GM12878 (cell line): ENCODE measurements around the gene RASGEF1B. TPM values are rescaled to one million over a fixed set of nuclear protein-coding genes. Genes with fewer than 3 reads are reported as not detected.

Experiments
- CHD2 ChIP-seq: IDR thresholded peaks from 2 replicates; pipeline ENCODE4 v1.6.1; 2011; ENCODE audit warnings: low read depth, low read length, improper control_type of control experiment, borderline replicate concordance
- ESRRA ChIP-seq: IDR thresholded peaks from 2 replicates; pipeline ENCODE4 v1.6.1; 2012; ENCODE audit warnings: mild to moderate bottlenecking, low read length, improper control_type of control experiment
- JUND ChIP-seq: IDR thresholded peaks from 2 replicates; pipeline ENCODE4 v1.6.1; 2012; ENCODE audit warnings: low read depth, mild to moderate bottlenecking, low read length, improper control_type of control experiment, moderate library complexity
- KAT2A ChIP-seq: conservative IDR thresholded peaks from 2 replicates; pipeline ENCODE4 v1.6.1; 2011; ENCODE audit warnings: low read depth, low read length; ENCODE audit not compliant: control insufficient read depth
- LARP7 ChIP-seq: fragments of 450-650 bp; IDR thresholded peaks from 2 replicates; pipeline ENCODE4 v1.6.1; 2017; ENCODE audit warnings: mild to moderate bottlenecking
- MEF2B ChIP-seq: fragments of 450-650 bp; IDR thresholded peaks from 2 replicates; pipeline ENCODE4 v1.6.1; 2018; ENCODE audit warnings: mild to moderate bottlenecking, moderate library complexity; ENCODE audit not compliant: partially characterized antibody, poor library complexity, severe bottlenecking
- NFYB ChIP-seq: IDR thresholded peaks from 2 replicates; pipeline ENCODE4 v1.6.1; 2011; ENCODE audit warnings: low read depth, mild to moderate bottlenecking, low read length, improper control_type of control experiment, moderate library complexity; ENCODE audit not compliant: insufficient read depth
- SIX5 ChIP-seq: IDR thresholded peaks from 2 replicates; pipeline ENCODE4 v1.6.1; 2011; ENCODE audit warnings: mild to moderate bottlenecking, low read depth, low read length, moderate library complexity; ENCODE audit not compliant: severe bottlenecking
- polyA plus RNA-seq, 11 experiments: library from polyadenylated mRNA; depleted of rRNA in 4 of 11; unstranded in 6 of 11; stranded (reverse) in 5 of 11; fragments of >200 nt; fragmentation: Nextera tagmentation in 4 of 11; fragmentation: Illumina TruSeq in 1 of 11; extraction: Ambion mirVana in 4 of 11; extraction: Trizol in 1 of 11; gene quantifications; 1 replicate in 1 of 11; 2 replicates in 10 of 11; pipeline versions ENCODE4 v1.2.1 to v1.2.3, GENCODE V29; 2011 to 2016; ENCODE audit warnings: inconsistent platforms in 2 of 11, missing spikeins in 2 of 11, low read depth in 1 of 11
- total RNA-seq, 4 experiments: library from RNA; depleted of rRNA in 3 of 4; stranded (reverse); fragments of >200 nt in 3 of 4; fragmentation: Illumina TruSeq in 1 of 4; extraction: Trizol in 1 of 4; gene quantifications; 2 replicates each; pipeline versions ENCODE4 v1.2.1 to v1.2.3, GENCODE V29; 2013 to 2021
- TF ChIP-seq, protein P1 (sequence below): fragments of 450-650 bp; formaldehyde crosslinking; IDR thresholded peaks from 2 replicates; pipeline ENCODE4 v1.4.0; 2020; ENCODE audit warnings: mild to moderate bottlenecking, moderate library complexity
- TF ChIP-seq, protein P2 (sequence below): IDR thresholded peaks from 2 replicates; pipeline ENCODE4 v1.6.1; 2011; ENCODE audit warnings: mild to moderate bottlenecking, low read depth, low read length, moderate library complexity; ENCODE audit not compliant: insufficient replicate concordance

RASGEF1B gene
- total and polyA plus RNA-seq, 10 of the 15 experiments (the other 5 are each of a cell fraction or from before 2014, with no cell fraction given), result 0.03 to 0.24 (median 0.10) TPM; not detected in 2

DNA sequence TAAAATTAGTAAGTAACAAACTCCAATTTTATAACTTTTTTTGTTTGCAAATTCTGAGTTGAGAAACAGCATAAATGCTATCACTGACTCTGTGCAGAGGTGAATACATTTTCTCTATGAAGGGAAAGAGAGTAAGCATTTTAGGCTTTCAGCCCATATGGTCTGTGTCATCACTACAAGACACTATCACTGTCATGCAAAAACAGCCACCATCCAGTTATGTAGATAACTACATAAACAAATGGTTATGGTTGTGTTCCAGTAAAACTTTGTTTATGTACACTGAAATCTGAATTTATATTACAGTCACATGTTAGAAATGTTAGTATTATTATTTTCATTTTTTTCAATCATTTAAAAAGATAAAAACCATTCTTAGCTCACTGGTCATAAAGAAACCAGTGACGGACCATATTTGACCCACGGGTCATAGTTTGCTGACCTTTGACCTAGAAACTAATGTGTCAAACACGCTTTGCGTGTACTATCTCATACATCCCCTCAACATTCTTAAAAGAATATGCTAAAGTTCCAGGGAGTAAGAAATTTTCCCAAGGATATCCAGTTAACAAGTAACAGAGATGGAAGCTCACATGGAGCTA, 29.1 kb downstream of the RASGEF1B start (continued):
- TF ChIP-seq SIX5, result no peak
- no peak for TF ChIP-seq CHD2
- TF ChIP-seq MEF2B, result no peak
- no peak for TF ChIP-seq NFYB
- TF ChIP-seq LARP7, result no peak
- TF ChIP-seq, protein P1, sequence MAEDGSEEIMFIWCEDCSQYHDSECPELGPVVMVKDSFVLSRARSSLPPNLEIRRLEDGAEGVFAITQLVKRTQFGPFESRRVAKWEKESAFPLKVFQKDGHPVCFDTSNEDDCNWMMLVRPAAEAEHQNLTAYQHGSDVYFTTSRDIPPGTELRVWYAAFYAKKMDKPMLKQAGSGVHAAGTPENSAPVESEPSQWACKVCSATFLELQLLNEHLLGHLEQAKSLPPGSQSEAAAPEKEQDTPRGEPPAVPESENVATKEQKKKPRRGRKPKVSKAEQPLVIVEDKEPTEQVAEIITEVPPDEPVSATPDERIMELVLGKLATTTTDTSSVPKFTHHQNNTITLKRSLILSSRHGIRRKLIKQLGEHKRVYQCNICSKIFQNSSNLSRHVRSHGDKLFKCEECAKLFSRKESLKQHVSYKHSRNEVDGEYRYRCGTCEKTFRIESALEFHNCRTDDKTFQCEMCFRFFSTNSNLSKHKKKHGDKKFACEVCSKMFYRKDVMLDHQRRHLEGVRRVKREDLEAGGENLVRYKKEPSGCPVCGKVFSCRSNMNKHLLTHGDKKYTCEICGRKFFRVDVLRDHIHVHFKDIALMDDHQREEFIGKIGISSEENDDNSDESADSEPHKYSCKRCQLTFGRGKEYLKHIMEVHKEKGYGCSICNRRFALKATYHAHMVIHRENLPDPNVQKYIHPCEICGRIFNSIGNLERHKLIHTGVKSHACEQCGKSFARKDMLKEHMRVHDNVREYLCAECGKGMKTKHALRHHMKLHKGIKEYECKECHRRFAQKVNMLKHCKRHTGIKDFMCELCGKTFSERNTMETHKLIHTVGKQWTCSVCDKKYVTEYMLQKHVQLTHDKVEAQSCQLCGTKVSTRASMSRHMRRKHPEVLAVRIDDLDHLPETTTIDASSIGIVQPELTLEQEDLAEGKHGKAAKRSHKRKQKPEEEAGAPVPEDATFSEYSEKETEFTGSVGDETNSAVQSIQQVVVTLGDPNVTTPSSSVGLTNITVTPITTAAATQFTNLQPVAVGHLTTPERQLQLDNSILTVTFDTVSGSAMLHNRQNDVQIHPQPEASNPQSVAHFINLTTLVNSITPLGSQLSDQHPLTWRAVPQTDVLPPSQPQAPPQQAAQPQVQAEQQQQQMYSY, result no peak
- TF ChIP-seq ESRRA, result no peak
- TF ChIP-seq KAT2A, result no peak
- no peak for TF ChIP-seq JUND
- TF ChIP-seq, protein P2, sequence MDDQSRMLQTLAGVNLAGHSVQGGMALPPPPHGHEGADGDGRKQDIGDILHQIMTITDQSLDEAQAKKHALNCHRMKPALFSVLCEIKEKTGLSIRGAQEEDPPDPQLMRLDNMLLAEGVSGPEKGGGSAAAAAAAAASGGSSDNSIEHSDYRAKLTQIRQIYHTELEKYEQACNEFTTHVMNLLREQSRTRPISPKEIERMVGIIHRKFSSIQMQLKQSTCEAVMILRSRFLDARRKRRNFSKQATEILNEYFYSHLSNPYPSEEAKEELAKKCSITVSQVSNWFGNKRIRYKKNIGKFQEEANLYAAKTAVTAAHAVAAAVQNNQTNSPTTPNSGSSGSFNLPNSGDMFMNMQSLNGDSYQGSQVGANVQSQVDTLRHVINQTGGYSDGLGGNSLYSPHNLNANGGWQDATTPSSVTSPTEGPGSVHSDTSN, result no peak
- TF ChIP-seq, all 136 proteins: peak for 0
